ENCODE data around the gene SLC6A18. TPM values are rescaled to one million over a fixed set of nuclear protein-coding genes. Genes with fewer than 3 reads are reported as not detected.

The SLC6A18 gene
- total and polyA plus RNA-seq, 2 of the 4 experiments (the other 2 are of a cell fraction), result not detected

DNA sequence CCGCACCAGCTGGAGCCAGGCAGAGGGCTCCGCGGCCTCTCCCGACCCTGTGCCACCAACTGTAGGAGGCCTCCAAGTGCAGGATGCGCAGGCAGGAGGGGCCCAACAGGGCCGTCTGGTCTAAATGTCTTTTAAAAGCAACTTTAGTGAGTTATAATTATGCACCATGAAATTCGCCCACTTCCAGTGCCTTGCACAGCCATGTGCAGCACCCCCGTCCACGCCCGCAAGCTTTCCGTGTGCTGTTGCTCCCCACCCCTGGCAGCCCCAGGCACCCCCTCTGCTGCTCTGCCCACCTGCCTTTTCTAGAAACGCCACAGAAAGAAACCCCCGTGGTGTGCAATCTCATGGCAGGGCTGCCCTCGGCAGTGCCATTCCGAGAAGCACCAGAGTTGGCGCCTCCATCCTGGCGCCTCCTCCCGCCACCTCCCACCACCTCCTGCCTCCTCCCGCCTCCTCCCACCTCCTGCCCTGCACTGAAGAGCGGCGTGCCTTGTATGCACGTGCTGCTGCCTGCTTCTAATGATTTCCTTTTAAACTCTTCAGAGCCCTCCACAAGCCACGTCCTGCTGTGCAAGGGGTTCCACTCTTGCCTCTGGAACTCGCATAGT lies 7.5 kb upstream of the SLC6A18 start:
- in situ Hi-C loops (cut with MboI; ENCODE audit: low sequenced_read_pairs), result no loop called here

More for the DNA sequence above, 7.5 kb upstream of the SLC6A18 start:
- Histone ChIP-seq H3K9me1 (ENCODE audit: insufficient read depth, low read length) (no peaks in the 10 kb centered on the region), H3K18ac (ENCODE audit: low read depth, low read length) (no peak overlapping the region), H2BK20ac (ENCODE audit: low read depth, low read length) (no peak overlapping the region), H3K4ac (ENCODE audit: low read depth, low read length) (no peak overlapping the region), H2BK5ac (ENCODE audit: low read depth, low read length, poor library complexity, severe bottlenecking) (no peak overlapping the region), H2BK15ac (ENCODE audit: low read depth, low read length) (no peak overlapping the region), H3K4me2 (ENCODE audit: low read depth, low read length) (no peak overlapping the region), H3K23ac (ENCODE audit: low read depth, low read length) (no peak overlapping the region), H4K91ac (ENCODE audit: insufficient read depth, low read depth, low read length) (no peak overlapping the region), H2AK5ac (ENCODE audit: low read depth, low read length) (no peak overlapping the region), H3K4me3 (ENCODE audit: insufficient read depth, low read depth, low read length) (no peak overlapping the region), H4K20me1 (ENCODE audit: insufficient read depth, low read length) (no peaks in the 10 kb centered on the region), H4K8ac (ENCODE audit: low read depth in 2 of 2, low read length in 2 of 2) (no peak overlapping the region), H3K27ac (ENCODE audit: insufficient read depth, low read length) (no peak overlapping the region), H3K36me3 (ENCODE audit: control insufficient read depth, insufficient read depth, low read length) (no peaks in the 10 kb centered on the region), H3K27me3 (ENCODE audit: control insufficient read depth, insufficient read depth, low read length) (no peaks in the 10 kb centered on the region; the same call in 1 of the 2 replicates), H3K9me3 (ENCODE audit: control insufficient read depth, insufficient read depth, low read length) (peaks cover 24% of the 10 kb centered on the region), H2AFZ (replicated peaks; ENCODE audit: low read length, poor library complexity) (no peak overlapping the region), H3K4me1 (ENCODE audit: control insufficient read depth, insufficient read depth, low read length) (no peaks in the 10 kb centered on the region), H3K56ac (ENCODE audit: extremely low read depth, insufficient read depth, low read length) (no peak overlapping the region), H4K5ac (ENCODE audit: low read depth, low read length) (no peak overlapping the region), H3K9ac (ENCODE audit: low read depth, low read length) (no peak overlapping the region), H2BK120ac (ENCODE audit: low read depth, low read length) (no peak overlapping the region), H3K14ac (replicated peaks; ENCODE audit: low read depth, low read length) (no peak overlapping the region), H2AK9ac (replicated peaks; ENCODE audit: low read depth, low read length, poor library complexity) (no peak overlapping the region), H3K79me1 (ENCODE audit: low read depth in 1 of 2, low read length in 2 of 2) (no peaks in the 10 kb centered on the region)
- no TSS peak for BruUV-seq (replicated peaks)
- no peak for ATAC-seq (ENCODE audit: low read depth)
- no peak for DNase-seq
- WGBS, 2 experiments (ENCODE audit: extremely low coverage in 2 of 2, insufficient read length in 1 of 2), result 49% methylated on average over 12 of the region's 24 CpGs; no CpG with 5 or more reads in 1 of the 2 experiments
- dilution Hi-C loops (cut with HindIII; ENCODE audit: low sequenced_read_pairs, unreplicated experiment) (no loop called here), intact Hi-C loops (cut with micrococcal nuclease) (no loop called here)
- TF ChIP-seq SMC3 (IDR thresholded peaks at IDR 0.05; ENCODE audit: low read depth, low read length), result no peak
- no peak for TF ChIP-seq BHLHE40 (IDR thresholded peaks at IDR 0.05; ENCODE audit: low read depth, low read length)
- TF ChIP-seq NFE2L2 (IDR thresholded peaks at IDR 0.05; ENCODE audit: low read depth, low read length), result no peak
- TF ChIP-seq RAD21 (IDR thresholded peaks at IDR 0.05; ENCODE audit: low read length), result no peak
- TF ChIP-seq CHD1 (IDR thresholded peaks at IDR 0.05; ENCODE audit: low read depth, low read length), result no peak
- TF ChIP-seq CEBPB (IDR thresholded peaks at IDR 0.05; ENCODE audit: low read depth, low read length), result no peak
- no peak for TF ChIP-seq FOS (IDR thresholded peaks at IDR 0.05; ENCODE audit: low read depth, low read length)
- TF ChIP-seq MXI1 (IDR thresholded peaks at IDR 0.05; ENCODE audit: borderline replicate concordance, low read depth, low read length), result no peak
- TF ChIP-seq CTCF (conservative IDR thresholded peaks at IDR 0.05; ENCODE audit: low read depth, low read length), result no peak
- no peak for TF ChIP-seq POLR2A (IDR thresholded peaks at IDR 0.05; ENCODE audit: low read depth, low read length)
- TF ChIP-seq MAFK (IDR thresholded peaks at IDR 0.05; ENCODE audit: low read depth, low read length), result no peak
- no peak for TF ChIP-seq MAZ (IDR thresholded peaks at IDR 0.05; ENCODE audit: borderline replicate concordance, low read depth, low read length)
- TF ChIP-seq, protein P1, sequence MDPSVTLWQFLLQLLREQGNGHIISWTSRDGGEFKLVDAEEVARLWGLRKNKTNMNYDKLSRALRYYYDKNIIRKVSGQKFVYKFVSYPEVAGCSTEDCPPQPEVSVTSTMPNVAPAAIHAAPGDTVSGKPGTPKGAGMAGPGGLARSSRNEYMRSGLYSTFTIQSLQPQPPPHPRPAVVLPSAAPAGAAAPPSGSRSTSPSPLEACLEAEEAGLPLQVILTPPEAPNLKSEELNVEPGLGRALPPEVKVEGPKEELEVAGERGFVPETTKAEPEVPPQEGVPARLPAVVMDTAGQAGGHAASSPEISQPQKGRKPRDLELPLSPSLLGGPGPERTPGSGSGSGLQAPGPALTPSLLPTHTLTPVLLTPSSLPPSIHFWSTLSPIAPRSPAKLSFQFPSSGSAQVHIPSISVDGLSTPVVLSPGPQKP (IDR thresholded peaks at IDR 0.05; ENCODE audit: borderline replicate concordance, low read depth, low read length), result no peak
- no peak for TF ChIP-seq USF2 (IDR thresholded peaks at IDR 0.05; ENCODE audit: low read depth, low read length)
- TF ChIP-seq RFX5 (IDR thresholded peaks at IDR 0.05; ENCODE audit: low read depth, low read length), result no peak
- no peak for TF ChIP-seq RCOR1 (IDR thresholded peaks at IDR 0.05; ENCODE audit: insufficient replicate concordance, low read length)
- ChIA-PET POLR2A (ENCODE audit: unreplicated experiment) (no interaction called here), CTCF (interaction anchor here (0.6 kb wide), 1 partner anchor 245 kb away, joined by 3 read pairs; no protein-coding TSS in a partner anchor)
